ENCODE measurements around the gene KRTAP2-3. TPM values are rescaled to one million over a fixed set of nuclear protein-coding genes. Genes with fewer than 3 reads are reported as not detected.

KRTAP2-3 gene
- 0.22 TPM in 1 of 5 replicates, not detected in the others for total RNA-seq (2022; extraction: Qiagen RNA extraction)

GRCh38 chr17:41060052-41060604 is at the start of gene KRTAP2-3:
KRTAP2-3 (minus strand) TSS chr17:41060114; CDS start chr17:41060050, 64 bp downstream.

DNA sequence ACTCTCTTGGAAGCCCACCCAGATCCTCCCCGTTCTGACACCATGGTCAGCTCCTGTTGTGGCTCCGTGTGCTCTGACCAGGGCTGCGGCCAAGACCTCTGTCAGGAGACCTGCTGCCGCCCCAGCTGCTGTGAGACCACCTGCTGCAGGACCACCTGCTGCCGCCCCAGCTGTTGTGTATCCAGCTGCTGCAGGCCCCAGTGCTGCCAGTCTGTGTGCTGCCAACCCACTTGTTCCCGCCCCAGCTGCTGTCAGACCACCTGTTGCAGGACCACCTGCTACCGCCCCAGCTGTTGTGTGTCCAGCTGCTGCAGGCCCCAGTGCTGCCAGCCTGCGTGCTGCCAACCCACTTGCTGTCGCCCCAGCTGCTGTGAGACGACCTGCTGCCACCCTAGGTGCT is 45.4 kb upstream of the KRTAP2-3 start, which contains the start of gene KRTAP4-9:
TSS of gene KRTAP4-9 (plus strand) at position 43 of the 400 bp plus-strand sequence. CDS start at position 43, 0 bp downstream.

DNA sequence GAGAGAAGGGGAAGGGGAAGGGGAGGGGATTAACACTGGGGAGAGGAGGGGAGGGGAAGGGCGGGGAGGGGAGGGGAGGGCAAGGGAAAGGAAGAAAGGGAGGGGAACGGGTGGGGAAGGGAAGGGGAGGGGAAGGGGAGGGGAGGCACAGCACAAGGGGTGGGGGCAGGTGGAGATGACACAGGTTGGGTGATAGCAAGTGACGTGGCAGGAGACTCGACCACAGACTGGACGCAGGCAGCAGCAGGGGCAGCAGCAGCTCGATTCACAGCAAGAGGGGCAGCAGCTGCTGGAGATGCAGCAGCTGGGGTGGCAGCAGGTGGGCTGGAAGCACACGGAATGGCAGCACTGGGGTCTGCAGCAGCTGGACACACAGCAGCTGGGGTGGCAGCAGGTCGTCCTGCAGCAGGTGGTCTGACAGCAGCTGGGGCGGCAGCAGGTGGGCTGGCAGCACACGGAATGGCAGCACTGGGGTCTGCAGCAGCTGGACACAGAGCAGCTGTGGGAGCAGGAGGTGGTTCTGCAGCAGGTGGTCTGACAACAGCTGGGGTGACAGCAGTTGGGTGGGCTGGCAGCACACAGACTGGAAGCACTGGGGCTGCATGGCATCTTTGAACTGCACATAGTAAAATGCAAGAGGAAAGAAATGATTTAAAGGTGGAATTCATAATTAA is 41.8 kb upstream of the KRTAP2-3 start, which contains the start of gene KRTAP4-16:
TSS of gene KRTAP4-16 (minus strand) at position 624 of the 674 bp plus-strand sequence. CDS start at position 624, 0 bp downstream.

GRCh38 chr17:41098042-41098441 is 38.1 kb upstream of the KRTAP2-3 start, which contains the start of gene KRTAP4-8:
KRTAP4-8 (minus strand) TSS chr17:41098142; CDS start chr17:41098084, 58 bp downstream.

DNA sequence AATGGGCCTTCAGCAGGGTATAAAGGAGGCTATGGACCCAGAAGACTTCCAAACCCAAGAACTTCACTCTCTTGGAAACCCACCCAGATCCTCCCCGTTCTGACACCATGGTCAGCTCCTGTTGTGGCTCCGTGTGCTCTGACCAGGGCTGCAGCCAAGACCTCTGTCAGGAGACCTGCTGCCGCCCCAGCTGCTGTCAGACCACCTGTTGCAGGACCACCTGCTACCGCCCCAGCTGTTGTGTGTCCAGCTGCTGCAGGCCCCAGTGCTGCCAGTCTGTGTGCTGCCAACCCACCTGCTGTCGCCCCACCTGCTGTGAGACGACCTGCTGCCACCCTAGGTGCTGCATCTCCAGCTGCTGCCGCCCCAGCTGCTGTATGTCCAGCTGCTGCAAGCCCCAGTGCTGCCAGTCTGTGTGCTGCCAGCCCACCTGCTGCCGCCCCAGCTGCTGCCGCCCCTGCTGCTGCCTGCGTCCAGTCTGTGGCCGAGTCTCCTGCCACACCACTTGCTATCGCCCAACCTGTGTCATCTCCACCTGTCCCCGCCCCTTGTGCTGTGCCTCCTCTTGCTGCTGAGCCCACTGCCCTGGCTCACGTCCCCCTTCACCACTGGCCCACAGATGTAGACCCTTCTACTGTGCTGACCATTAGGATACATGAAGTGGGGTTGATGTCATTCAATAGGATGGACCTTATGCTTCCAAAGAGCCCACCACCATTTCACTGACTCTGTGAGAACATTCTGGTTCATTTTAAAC is 24.4 kb upstream of the KRTAP2-3 start, which contains the start of gene KRTAP4-7:
TSS of gene KRTAP4-7 (plus strand) at position 51 of the 757 bp plus-strand sequence. CDS start at position 108, 57 bp downstream.

GRCh38 chr17:41065829-41066624 is 6.1 kb upstream of the KRTAP2-3 start, which contains the start of gene KRTAP2-4:
KRTAP2-4 (minus strand) TSS chr17:41065879; CDS start chr17:41065845, 34 bp downstream.

GRCh38 chr17:41055130-41055529 is 4.8 kb downstream of the KRTAP2-3 start, which contains the start of gene KRTAP2-2:
KRTAP2-2 (minus strand) TSS chr17:41055230; CDS start chr17:41055211, 19 bp downstream.

GRCh38 chr17:41046735-41047465 is 13.0 kb downstream of the KRTAP2-3 start, which contains the start of gene KRTAP2-1:
KRTAP2-1 (minus strand) TSS chr17:41047316; CDS start chr17:41047267, 49 bp downstream.

GRCh38 chr17:41040783-41041571 is 18.9 kb downstream of the KRTAP2-3 start, which contains the start of gene KRTAP1-1:
KRTAP1-1 (minus strand) TSS chr17:41041450; CDS start chr17:41041397, 53 bp downstream.

DNA sequence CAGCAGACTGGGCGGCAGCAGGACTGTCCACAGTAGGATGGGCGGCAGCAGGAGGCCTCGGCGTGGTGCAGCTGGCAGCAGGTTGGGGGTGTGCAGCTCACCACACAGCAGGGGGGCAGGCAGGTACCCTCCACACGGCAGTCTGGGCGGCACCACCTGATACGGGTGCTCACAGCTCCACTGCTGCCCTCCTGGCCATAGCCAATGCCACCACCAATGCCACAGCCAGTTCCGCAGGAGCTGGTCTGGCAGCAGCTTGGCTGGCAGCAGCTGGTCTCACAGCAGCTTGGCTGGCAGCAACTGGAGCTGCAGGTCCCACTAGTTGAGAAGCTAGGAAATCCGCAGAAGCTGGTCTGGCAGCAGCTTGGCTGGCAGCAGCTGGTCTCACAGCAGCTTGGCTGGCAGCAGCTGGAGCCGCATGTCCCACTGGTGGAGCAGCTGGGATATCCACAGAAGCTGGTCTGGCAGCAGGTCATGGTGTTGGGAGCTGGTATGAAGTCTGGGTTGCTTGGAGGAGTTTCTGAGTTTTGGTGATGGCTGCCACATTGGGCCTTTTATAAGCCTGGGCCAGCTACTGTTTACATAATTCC is 25.5 kb downstream of the KRTAP2-3 start, which contains the start of gene KRTAP1-3:
TSS of gene KRTAP1-3 (minus strand) at position 529 of the 590 bp plus-strand sequence. CDS start at position 476, 53 bp downstream.

GRCh38 chr17:41029633-41030245 is 30.2 kb downstream of the KRTAP2-3 start, which contains the start of gene KRTAP1-4:
KRTAP1-4 (minus strand) TSS chr17:41030195; CDS start chr17:41030078, 117 bp downstream.

DNA sequence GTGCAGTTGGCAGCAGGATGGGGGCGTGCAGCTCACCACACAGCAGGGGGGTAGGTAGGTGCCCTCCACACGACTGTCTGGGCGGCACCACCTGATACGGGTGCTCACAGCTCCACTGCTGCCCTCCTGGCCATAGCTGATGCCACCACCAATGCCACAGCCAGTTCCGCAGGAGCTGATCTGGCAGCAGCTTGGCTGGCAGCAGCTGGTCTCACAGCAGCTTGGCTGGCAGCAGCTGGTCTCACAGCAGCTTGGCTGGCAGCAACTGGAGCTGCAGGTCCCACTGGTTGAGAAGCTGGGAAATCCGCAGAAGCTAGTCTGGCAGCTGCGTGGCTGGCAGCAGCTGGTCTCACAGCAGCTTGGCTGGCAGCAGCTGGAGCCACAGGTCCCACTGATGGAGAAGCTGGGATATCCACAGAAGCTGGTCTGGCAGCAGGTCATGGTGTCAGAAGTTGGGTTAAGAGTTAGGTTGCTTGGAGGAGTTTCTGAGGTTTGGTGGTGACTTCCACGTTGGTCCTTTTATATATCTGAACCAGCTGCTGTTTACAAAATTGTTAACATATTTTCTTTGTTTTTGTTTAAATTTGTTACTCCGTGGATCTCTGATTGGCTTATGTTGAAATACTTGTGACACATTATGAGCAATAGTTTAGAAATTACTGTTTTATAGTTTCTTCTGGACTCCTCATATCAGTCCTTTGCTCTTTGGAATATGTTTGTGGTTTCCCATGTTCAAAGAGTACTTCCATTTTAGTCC is 33.0 kb downstream of the KRTAP2-3 start, which contains the start of gene KRTAP1-5:
TSS of gene KRTAP1-5 (minus strand) at position 494 of the 757 bp plus-strand sequence. CDS start at position 441, 53 bp downstream.

Other genes with a start within 250 kb of the KRTAP2-3 start
- gene KRT10, start 237.5 kb downstream of the KRTAP2-3 start, total RNA-seq (2022; extraction: Qiagen RNA extraction), result 70.6 to 111 TPM (median 103 TPM) in 5 replicates
- gene KRT12, start 192.9 kb downstream of the KRTAP2-3 start, total RNA-seq (2022; extraction: Qiagen RNA extraction), result not detected in 5 replicates
- 0.17 to 0.45 TPM (median 0.26 TPM) in 5 replicates for gene KRT20, start 174.9 kb downstream of the KRTAP2-3 start, total RNA-seq (2022; extraction: Qiagen RNA extraction)
- gene KRT23, start 122.5 kb downstream of the KRTAP2-3 start, total RNA-seq (2022; extraction: Qiagen RNA extraction), result 0.08 to 0.15 TPM (median 0.08 TPM) in 3 of 5 replicates, not detected in the others
- not detected in 5 replicates for gene KRT39, start 93.2 kb downstream of the KRTAP2-3 start, total RNA-seq (2022; extraction: Qiagen RNA extraction)
- gene KRT40, start 75.8 kb downstream of the KRTAP2-3 start, total RNA-seq (2022; extraction: Qiagen RNA extraction), result not detected in 5 replicates
- not detected in 5 replicates for gene KRTAP3-3, start 66.0 kb downstream of the KRTAP2-3 start, total RNA-seq (2022; extraction: Qiagen RNA extraction)
- 0.22 to 0.42 TPM (median 0.37 TPM) in 3 of 5 replicates, not detected in the others for gene KRTAP3-2, start 60.2 kb downstream of the KRTAP2-3 start, total RNA-seq (2022; extraction: Qiagen RNA extraction)
- 0.35 TPM in 1 of 5 replicates, not detected in the others for gene KRTAP3-1, start 51.0 kb downstream of the KRTAP2-3 start, total RNA-seq (2022; extraction: Qiagen RNA extraction)
- not detected in 5 replicates for gene KRTAP1-5, start 32.9 kb downstream of the KRTAP2-3 start, total RNA-seq (2022; extraction: Qiagen RNA extraction)
- gene KRTAP1-4, start 29.9 kb downstream of the KRTAP2-3 start, total RNA-seq (2022; extraction: Qiagen RNA extraction), result not detected in 5 replicates
- gene KRTAP1-3, start 25.2 kb downstream of the KRTAP2-3 start, total RNA-seq (2022; extraction: Qiagen RNA extraction), result not detected in 5 replicates
- not detected in 5 replicates for gene KRTAP1-1, start 18.7 kb downstream of the KRTAP2-3 start, total RNA-seq (2022; extraction: Qiagen RNA extraction)
- gene KRTAP2-1, start 12.8 kb downstream of the KRTAP2-3 start, total RNA-seq (2022; extraction: Qiagen RNA extraction), result not detected in 5 replicates
- not detected in 5 replicates for gene KRTAP2-2, start 4.9 kb downstream of the KRTAP2-3 start, total RNA-seq (2022; extraction: Qiagen RNA extraction)
- not detected in 5 replicates for gene KRTAP2-4, start 5.8 kb upstream of the KRTAP2-3 start, total RNA-seq (2022; extraction: Qiagen RNA extraction)
- gene KRTAP4-7, start 24.0 kb upstream of the KRTAP2-3 start, total RNA-seq (2022; extraction: Qiagen RNA extraction), result not detected in 5 replicates
- gene KRTAP4-8, start 38.0 kb upstream of the KRTAP2-3 start, total RNA-seq (2022; extraction: Qiagen RNA extraction), result not detected in 5 replicates
- gene KRTAP4-16, start 42.1 kb upstream of the KRTAP2-3 start, total RNA-seq (2022; extraction: Qiagen RNA extraction), result not detected in 5 replicates
- not detected in 5 replicates for gene KRTAP4-9, start 45.3 kb upstream of the KRTAP2-3 start, total RNA-seq (2022; extraction: Qiagen RNA extraction)
- gene KRTAP4-11, start 58.3 kb upstream of the KRTAP2-3 start, total RNA-seq (2022; extraction: Qiagen RNA extraction), result not detected in 5 replicates
- gene KRTAP4-12, start 64.1 kb upstream of the KRTAP2-3 start, total RNA-seq (2022; extraction: Qiagen RNA extraction), result not detected in 5 replicates
- not detected in 5 replicates for gene KRTAP4-6, start 80.4 kb upstream of the KRTAP2-3 start, total RNA-seq (2022; extraction: Qiagen RNA extraction)
- not detected in 5 replicates for gene KRTAP4-5, start 89.7 kb upstream of the KRTAP2-3 start, total RNA-seq (2022; extraction: Qiagen RNA extraction)
- gene KRTAP4-4, start 100.6 kb upstream of the KRTAP2-3 start, total RNA-seq (2022; extraction: Qiagen RNA extraction), result not detected in 5 replicates
- not detected in 5 replicates for gene KRTAP4-3, start 108.1 kb upstream of the KRTAP2-3 start, total RNA-seq (2022; extraction: Qiagen RNA extraction)
- gene KRTAP4-2, start 118.1 kb upstream of the KRTAP2-3 start, total RNA-seq (2022; extraction: Qiagen RNA extraction), result not detected in 5 replicates
- 0.16 to 0.38 TPM (median 0.18 TPM) in 3 of 5 replicates, not detected in the others for gene KRTAP4-1, start 124.8 kb upstream of the KRTAP2-3 start, total RNA-seq (2022; extraction: Qiagen RNA extraction)
- not detected in 5 replicates for gene KRTAP9-1, start 129.8 kb upstream of the KRTAP2-3 start, total RNA-seq (2022; extraction: Qiagen RNA extraction)
- not detected in 5 replicates for gene KRTAP9-2, start 166.5 kb upstream of the KRTAP2-3 start, total RNA-seq (2022; extraction: Qiagen RNA extraction)
- gene KRTAP9-3, start 172.3 kb upstream of the KRTAP2-3 start, total RNA-seq (2022; extraction: Qiagen RNA extraction), result not detected in 5 replicates
- gene KRTAP9-8, start 177.9 kb upstream of the KRTAP2-3 start, total RNA-seq (2022; extraction: Qiagen RNA extraction), result not detected in 5 replicates
- not detected in 5 replicates for gene KRTAP9-4, start 189.6 kb upstream of the KRTAP2-3 start, total RNA-seq (2022; extraction: Qiagen RNA extraction)
- gene KRTAP9-9, start 195.3 kb upstream of the KRTAP2-3 start, total RNA-seq (2022; extraction: Qiagen RNA extraction), result not detected in 5 replicates
- gene KRTAP9-6, start 205.3 kb upstream of the KRTAP2-3 start, total RNA-seq (2022; extraction: Qiagen RNA extraction), result not detected in 5 replicates
- gene KRTAP9-7, start 215.6 kb upstream of the KRTAP2-3 start, total RNA-seq (2022; extraction: Qiagen RNA extraction), result not detected in 5 replicates
- not detected in 5 replicates for gene KRTAP29-1, start 242.7 kb upstream of the KRTAP2-3 start, total RNA-seq (2022; extraction: Qiagen RNA extraction)
- gene KRTAP16-1, start 249.2 kb upstream of the KRTAP2-3 start, total RNA-seq (2022; extraction: Qiagen RNA extraction), result not detected in 5 replicates

Measured in A549 treated with Mapracorat at 1 μM for 4 hours (cell line).